Measurements from ENCODE around the gene PLIN3.

GRCh38 chr19:4794971-4795370, 72.5 kb downstream of the PLIN3 start:
- TF ChIP-seq, protein P1, sequence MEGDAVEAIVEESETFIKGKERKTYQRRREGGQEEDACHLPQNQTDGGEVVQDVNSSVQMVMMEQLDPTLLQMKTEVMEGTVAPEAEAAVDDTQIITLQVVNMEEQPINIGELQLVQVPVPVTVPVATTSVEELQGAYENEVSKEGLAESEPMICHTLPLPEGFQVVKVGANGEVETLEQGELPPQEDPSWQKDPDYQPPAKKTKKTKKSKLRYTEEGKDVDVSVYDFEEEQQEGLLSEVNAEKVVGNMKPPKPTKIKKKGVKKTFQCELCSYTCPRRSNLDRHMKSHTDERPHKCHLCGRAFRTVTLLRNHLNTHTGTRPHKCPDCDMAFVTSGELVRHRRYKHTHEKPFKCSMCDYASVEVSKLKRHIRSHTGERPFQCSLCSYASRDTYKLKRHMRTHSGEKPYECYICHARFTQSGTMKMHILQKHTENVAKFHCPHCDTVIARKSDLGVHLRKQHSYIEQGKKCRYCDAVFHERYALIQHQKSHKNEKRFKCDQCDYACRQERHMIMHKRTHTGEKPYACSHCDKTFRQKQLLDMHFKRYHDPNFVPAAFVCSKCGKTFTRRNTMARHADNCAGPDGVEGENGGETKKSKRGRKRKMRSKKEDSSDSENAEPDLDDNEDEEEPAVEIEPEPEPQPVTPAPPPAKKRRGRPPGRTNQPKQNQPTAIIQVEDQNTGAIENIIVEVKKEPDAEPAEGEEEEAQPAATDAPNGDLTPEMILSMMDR (conservative IDR thresholded peaks at IDR 0.05; ENCODE audit: low read depth in 2 of 2), result no peak
- TF ChIP-seq EZH2 (IDR thresholded peaks at IDR 0.05; ENCODE audit: low read depth, unreplicated experiment), result no peak
- TF ChIP-seq REST (IDR thresholded peaks at IDR 0.05; ENCODE audit: unreplicated experiment), result no peak
- TF ChIP-seq NANOG (IDR thresholded peaks at IDR 0.05; ENCODE audit: borderline replicate concordance), result no peak
- TF ChIP-seq ZNF114 (CRISPR knock-in tag; IDR thresholded peaks at IDR 0.05), result no peak
- TF ChIP-seq CREB1 (CRISPR knock-in tag; IDR thresholded peaks at IDR 0.05; ENCODE audit: low read depth), result no peak
- no peak for TF ChIP-seq POLR2AphosphoS5 (IDR thresholded peaks at IDR 0.05; ENCODE audit: low read depth)
- TF ChIP-seq, protein P2, sequence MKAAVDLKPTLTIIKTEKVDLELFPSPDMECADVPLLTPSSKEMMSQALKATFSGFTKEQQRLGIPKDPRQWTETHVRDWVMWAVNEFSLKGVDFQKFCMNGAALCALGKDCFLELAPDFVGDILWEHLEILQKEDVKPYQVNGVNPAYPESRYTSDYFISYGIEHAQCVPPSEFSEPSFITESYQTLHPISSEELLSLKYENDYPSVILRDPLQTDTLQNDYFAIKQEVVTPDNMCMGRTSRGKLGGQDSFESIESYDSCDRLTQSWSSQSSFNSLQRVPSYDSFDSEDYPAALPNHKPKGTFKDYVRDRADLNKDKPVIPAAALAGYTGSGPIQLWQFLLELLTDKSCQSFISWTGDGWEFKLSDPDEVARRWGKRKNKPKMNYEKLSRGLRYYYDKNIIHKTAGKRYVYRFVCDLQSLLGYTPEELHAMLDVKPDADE (IDR thresholded peaks at IDR 0.05), result no peak
- TF ChIP-seq JUNB (IDR thresholded peaks at IDR 0.05; ENCODE audit: unreplicated experiment), result no peak
- TF ChIP-seq, protein P3, sequence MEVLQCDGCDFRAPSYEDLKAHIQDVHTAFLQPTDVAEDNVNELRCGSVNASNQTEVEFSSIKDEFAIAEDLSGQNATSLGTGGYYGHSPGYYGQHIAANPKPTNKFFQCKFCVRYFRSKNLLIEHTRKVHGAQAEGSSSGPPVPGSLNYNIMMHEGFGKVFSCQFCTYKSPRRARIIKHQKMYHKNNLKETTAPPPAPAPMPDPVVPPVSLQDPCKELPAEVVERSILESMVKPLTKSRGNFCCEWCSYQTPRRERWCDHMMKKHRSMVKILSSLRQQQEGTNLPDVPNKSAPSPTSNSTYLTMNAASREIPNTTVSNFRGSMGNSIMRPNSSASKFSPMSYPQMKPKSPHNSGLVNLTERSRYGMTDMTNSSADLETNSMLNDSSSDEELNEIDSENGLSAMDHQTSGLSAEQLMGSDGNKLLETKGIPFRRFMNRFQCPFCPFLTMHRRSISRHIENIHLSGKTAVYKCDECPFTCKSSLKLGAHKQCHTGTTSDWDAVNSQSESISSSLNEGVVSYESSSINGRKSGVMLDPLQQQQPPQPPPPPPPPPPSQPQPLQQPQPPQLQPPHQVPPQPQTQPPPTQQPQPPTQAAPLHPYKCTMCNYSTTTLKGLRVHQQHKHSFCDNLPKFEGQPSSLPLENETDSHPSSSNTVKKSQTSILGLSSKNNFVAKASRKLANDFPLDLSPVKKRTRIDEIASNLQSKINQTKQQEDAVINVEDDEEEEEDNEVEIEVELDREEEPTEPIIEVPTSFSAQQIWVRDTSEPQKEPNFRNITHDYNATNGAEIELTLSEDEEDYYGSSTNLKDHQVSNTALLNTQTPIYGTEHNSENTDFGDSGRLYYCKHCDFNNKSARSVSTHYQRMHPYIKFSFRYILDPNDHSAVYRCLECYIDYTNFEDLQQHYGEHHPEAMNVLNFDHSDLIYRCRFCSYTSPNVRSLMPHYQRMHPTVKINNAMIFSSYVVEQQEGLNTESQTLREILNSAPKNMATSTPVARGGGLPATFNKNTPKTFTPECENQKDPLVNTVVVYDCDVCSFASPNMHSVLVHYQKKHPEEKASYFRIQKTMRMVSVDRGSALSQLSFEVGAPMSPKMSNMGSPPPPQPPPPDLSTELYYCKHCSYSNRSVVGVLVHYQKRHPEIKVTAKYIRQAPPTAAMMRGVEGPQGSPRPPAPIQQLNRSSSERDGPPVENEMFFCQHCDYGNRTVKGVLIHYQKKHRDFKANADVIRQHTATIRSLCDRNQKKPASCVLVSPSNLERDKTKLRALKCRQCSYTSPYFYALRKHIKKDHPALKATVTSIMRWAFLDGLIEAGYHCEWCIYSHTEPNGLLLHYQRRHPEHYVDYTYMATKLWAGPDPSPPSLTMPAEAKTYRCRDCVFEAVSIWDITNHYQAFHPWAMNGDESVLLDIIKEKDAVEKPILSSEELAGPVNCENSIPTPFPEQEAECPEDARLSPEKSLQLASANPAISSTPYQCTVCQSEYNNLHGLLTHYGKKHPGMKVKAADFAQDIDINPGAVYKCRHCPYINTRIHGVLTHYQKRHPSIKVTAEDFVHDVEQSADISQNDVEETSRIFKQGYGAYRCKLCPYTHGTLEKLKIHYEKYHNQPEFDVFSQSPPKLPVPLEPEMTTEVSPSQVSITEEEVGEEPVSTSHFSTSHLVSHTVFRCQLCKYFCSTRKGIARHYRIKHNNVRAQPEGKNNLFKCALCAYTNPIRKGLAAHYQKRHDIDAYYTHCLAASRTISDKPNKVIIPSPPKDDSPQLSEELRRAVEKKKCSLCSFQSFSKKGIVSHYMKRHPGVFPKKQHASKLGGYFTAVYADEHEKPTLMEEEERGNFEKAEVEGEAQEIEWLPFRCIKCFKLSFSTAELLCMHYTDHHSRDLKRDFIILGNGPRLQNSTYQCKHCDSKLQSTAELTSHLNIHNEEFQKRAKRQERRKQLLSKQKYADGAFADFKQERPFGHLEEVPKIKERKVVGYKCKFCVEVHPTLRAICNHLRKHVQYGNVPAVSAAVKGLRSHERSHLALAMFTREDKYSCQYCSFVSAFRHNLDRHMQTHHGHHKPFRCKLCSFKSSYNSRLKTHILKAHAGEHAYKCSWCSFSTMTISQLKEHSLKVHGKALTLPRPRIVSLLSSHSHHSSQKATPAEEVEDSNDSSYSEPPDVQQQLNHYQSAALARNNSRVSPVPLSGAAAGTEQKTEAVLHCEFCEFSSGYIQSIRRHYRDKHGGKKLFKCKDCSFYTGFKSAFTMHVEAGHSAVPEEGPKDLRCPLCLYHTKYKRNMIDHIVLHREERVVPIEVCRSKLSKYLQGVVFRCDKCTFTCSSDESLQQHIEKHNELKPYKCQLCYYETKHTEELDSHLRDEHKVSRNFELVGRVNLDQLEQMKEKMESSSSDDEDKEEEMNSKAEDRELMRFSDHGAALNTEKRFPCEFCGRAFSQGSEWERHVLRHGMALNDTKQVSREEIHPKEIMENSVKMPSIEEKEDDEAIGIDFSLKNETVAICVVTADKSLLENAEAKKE (CRISPR knock-in tag; IDR thresholded peaks at IDR 0.05), result no peak
- TF ChIP-seq EZH2phosphoT487 (IDR thresholded peaks at IDR 0.05; ENCODE audit: unreplicated experiment), result no peak
- no peak for TF ChIP-seq ZNF331 (CRISPR knock-in tag; IDR thresholded peaks at IDR 0.05; ENCODE audit: low read depth)

Measured in GM23338 (cell line).